GM21528 (cell line): ENCODE results near the gene ITSN1.

ENCODE experiments used
- ATAC-seq: cut with Tn5 transposase; IDR thresholded peaks from one replicate; pipeline ENCODE4 v1.9.1; 2021; ENCODE audit warnings: mild to moderate bottlenecking, moderate library complexity; ENCODE audit not compliant: unreplicated experiment, low FRiP score

Gene ITSN1

DNA sequence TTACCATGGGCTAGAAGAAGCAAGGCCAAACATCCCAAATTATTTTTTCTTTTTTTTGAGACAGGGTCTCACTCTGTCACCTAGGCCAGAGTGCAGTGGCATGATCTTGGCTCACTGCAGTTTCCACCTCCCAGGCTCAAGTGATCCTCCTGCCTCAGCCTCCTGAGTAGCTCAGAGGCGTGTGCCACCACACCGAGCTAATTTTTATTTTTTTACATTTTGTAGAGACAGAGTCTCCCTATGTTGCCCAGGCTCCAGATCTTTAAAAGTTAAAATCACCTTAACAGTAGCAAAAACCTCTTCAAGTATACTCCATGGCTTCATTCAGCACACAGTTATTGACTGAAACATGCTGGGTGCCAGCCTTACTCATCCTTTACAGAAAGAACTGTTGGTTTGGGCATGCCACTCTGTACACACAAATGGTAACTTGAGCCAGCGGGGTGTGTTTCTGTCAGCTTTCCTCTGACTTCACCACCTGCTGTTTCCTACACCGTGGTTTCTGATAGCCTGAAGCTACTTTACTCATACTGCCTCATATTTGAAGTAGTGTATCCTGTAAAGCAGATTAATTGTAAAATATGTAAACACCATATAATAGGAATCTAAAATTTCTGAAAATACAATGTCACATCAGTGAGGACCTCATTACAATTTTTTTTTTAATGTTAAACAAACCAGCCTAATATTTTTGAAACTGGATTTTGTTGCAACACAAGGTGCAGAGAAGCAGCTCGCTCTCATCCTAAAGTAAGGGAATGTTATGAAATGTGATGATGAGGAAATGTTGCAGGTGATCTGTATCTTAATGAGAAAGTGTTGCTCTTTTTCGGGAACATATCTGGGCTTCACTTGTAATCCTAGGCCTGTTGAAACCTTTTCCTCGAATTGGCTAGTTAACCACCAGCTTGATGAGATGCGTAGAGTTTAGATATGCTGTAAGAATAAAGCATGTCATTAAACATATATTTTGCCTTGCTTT, 159.4 kb downstream of the ITSN1 start:
- ATAC-seq: no peak

DNA sequence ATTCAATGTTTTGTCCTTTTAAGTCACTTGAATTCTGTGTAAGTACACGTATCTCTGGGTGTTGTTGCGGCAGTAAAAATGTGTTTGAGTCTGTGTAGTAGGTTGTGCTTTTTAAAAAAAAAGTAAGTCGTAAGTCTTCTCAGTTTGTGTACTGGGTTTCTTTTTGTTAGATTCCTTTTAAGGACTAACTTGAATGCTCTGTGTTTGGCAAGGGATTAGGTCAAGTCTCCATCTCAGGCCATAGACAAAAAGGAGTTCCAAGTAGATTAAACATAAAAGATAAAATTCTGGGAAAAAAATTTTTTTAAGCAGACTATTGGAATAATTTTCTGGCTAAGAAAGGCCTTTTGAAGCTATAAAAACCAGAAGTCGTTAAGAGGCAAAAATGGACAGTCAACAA, 160.2 kb downstream of the ITSN1 start:
- ATAC-seq: no peak

DNA sequence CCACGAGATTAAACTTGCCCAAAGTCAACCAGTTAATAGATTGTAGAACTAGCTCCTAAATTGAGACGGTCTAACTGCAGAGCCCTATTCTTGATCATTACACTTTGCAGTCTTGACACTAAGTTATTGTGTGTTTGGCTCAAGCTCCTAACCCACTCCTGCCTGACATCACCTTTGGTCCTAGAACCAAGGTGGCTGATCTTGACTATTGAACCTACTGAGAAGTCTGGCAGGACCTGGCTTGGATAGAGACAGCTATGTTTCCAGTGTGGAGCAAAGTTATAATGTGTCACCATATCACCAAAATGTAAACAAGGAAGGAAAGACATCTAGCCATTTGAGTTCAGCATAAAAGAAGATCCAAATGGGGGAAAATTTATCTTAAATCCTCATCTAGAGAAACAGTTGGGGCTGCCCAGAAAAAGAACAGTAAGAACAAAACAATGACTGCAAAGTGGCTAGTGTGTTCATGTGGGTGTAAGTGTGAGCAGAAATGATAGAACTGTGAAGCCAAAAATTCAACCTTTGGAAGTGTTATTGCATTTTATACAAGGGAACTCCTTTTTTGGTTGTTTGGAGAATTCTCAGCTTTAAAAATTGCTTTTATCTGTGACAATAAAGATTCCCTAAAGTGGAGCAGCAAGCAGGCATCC, 166.5 kb downstream of the ITSN1 start:
- no peak for ATAC-seq

DNA sequence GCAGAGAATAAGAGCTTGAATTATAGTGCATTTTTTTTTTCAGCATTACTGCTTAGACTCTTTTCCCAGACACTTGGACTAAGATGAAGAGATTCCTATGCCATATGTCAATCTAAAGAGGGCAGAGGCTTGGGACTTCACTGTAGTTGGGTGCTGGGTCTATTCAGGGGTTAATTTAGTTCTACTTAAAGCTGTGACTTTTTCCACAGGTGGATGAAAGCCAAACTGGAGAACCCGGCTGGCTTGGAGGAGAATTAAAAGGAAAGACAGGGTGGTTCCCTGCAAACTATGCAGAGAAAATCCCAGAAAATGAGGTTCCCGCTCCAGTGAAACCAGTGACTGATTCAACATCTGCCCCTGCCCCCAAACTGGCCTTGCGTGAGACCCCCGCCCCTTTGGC, 168.5 kb downstream of the ITSN1 start:
- no peak for ATAC-seq

DNA sequence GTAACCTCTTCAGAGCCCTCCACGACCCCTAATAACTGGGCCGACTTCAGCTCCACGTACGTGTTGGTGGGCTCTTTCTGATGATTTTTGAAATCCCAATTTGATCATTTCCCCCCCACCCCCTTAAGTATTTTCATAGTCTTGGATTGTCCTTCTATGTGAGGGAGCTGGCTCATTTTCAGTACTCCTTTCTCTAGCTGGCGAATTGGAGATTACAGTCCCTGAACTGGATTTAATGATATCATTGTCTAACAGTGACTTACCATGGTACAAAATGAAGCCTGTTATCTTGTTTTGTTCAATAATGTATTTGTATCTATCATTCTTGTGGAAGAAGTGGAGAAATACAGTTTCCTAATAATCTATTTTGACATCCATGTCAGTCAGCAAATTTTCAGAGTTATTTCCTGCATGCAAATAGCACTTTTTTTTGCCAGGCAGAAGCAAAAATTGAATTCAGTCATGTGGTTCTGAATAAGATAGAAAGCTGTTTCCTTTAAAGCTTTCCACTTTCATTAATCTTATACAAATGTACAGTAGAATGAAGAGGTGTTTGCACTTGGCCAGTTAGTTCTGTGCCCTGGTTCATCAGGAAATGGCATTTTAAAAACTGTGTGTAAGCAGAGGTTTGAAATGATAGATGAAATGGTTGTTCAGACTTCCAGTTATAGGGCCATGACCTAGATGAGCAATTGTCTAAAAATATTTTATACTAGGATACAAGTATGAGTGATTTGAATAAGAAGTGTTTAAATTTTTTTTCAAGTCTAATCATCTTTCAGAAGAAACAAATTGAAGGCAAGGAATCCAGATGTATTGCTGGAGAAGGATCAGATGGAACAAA, 169.1 kb downstream of the ITSN1 start:
- ATAC-seq: no peak

DNA sequence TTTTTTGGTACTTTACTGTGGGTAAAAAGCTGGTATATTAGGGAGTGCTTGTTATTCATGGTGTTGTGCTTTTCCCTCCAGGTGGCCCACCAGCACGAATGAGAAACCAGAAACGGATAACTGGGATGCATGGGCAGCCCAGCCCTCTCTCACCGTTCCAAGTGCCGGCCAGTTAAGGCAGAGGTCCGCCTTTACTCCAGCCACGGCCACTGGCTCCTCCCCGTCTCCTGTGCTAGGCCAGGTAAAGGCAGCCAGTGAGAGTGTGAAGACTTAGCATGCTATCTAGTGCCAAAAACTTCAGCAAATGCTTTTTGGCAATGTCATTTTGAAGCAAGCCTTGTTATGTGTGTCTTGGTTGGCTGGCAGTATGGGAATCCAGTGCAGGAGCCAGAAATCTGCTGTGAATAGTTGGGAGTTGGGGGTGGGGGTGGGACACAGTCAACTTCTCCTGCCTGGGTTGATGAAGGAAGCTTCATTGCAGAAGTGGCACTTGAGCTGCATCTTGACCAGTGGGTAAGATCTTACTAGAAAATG, 171.6 kb downstream of the ITSN1 start:
- ATAC-seq: no peak

DNA sequence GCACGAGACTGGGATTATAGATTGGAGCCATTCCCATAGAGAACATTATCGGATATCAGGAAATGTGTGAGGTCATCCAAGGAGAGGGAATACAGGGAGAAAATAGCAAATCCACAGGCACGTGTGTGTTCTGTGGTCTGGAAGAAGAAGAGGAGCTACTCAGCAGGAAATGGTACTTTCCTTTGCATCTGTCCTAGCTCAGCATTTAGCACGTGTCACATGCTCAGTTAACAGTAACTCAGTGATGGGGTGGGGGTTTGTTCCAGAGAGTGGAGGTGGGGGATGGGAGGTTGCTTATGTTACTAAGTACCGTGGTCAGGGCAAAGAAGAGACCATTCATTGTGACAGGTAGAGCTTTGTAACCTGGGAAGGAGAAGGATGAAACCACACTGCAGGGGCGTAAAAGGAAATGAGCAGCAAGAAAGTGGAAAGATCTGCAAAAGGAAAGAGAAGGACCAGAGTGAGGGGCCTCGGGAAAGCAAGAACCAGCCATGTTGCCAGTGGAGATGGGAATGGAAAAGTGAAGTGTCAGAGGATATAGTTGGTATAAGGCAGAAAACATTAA, 172.9 kb downstream of the ITSN1 start:
- ATAC-seq: no peak

DNA sequence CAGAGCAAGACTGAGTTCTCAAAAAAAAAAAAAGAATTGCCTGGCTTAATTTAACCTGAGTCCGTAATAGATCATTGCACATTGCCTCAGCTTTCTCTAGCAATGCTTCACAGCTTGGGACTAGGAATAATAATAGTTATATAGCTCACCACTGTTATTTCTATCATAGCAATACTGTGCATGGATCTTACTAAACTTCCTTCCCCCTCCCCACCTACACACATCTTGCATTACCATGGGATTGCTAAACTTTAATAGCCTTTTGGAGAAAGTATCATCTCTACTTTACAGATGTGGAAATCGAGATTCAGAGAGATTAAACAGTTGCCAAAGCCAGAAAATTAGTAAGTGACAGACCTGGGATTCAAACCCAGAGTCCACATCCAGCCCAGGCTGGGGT, 173.9 kb downstream of the ITSN1 start:
- no peak for ATAC-seq

DNA sequence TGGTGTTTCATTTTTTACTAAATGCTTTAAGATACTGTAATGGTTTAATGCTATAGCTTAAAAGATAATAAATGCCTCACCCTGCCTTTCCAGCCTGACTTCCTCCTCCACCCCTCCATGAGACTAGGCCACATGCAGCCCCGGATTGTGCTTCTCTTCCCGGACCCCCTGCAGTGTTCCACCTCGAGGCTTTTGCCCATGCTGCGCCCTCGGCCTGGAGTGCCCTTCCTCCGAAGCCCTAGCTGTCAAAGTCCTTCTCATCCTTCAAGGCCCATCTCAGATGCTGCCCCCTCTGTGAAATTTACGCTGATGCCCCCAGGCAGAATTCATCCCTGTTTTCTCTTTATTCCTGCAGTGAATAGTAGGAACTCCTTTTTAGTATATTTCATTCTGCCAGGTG, 174.8 kb downstream of the ITSN1 start:
- ATAC-seq: no peak

DNA sequence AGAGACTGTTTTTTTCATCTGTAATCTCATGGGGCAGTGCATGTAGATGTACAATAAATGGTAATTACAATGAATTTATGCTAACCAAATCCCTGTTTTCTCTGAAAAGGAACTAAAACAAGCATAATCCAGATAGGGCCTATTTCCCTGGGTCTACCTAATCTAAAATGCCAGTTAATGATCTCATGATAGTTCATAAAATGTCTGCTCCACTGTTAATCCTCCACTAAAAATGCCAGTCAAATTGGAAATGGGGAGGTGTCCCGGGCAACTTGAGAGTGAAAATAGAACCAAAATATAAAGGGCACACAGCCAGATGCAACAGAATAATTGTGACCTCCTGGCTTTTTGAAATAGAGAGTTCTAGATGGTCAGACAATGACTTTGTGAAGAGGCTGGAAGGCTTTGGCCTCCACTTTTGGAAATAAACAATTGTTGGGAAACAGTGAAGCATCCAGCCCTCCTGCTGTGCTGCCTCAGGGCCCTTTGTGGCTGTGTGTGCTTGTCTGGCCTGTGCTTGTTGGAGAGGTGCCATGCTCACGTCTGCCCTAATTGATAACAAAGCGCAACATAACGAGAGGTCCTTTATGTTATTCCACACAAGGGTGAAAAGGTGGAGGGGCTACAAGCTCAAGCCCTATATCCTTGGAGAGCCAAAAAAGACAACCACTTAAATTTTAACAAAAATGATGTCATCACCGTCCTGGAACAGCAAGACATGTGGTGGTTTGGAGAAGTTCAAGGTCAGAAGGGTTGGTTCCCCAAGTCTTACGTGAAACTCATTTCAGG, 175.6 kb downstream of the ITSN1 start:
- no peak for ATAC-seq

DNA sequence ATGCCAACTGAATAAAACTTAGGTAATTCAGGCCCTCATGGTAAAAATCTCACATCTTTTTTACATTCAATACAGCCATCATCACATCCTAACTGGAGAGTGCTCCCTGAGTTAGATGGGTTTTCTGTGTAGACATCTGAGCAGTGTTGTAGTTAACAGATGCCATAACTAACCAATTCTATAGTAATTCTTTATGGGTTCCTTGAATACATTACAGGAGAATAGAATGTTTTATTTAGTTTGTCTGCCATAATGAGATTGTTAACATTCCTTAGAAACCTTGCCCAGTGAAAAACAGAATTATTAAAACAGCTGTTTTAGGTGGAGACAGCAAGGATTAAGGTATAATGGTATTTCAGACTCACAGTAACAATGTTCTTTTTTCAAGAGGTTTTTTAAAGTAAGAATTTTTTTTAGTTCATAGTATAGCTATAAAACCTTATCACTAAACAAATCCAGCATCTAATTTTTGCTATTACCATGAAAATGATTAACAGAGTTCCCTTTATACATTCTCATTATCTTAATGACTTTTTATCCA, 178.0 kb downstream of the ITSN1 start:
- no peak for ATAC-seq

DNA sequence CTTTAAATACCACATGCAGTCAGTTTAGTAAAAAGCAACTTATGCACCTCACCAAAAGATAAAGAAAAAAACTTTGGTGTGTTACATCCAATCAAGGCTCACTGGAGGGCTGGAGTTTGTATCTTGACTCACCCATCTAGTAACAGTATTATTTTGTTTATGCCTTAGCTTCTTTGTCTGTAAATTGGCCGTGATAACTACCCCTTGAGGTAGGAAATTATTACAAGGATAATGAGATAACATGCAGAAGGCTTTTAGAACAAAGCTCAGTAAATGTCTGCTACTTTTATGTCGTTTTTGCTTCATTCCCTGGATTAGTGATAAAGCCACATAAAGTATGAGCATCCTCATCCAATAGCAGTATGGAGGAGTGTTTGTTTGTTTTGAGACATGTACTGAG, 178.5 kb downstream of the ITSN1 start:
- ATAC-seq: no peak

DNA sequence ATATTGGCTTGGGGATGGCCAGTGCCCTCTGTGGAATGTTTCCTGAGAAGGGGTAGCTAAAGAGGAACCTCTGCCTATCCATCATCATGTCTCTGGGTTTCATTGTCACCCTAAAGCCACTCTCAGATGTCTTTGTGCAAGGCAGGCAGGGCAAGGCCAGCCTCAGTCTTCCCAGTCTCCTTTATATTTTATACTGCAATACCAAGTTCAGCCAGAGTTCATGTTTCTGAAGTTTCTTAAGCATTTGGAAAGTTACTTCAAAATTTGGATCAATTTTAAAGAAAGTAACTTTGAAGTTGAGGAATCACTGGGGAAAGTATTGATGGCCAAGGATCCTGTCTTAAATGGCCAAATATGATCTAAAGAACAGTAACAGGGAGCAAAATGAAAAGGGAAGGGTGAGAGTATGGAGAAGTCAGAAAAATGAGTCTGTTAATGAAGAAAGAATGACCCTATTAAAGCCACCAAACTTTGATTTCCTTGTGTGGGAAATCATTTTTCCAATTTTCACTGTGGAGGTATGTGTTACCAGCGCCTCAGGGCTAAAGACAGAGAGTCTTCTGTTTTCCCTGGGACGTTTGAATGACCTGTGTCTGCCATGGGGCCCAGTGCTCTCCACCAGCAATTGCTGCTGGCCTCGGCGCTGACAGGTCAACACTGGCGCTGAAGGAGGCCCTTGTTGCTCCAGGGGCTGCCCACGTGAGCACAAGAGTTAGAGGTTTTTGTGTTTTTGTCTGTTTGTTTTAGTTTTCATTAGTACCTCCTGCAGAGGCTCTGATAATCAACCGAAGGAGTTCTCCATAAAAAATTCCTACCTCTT, 179.4 kb downstream of the ITSN1 start:
- ATAC-seq: no peak

DNA sequence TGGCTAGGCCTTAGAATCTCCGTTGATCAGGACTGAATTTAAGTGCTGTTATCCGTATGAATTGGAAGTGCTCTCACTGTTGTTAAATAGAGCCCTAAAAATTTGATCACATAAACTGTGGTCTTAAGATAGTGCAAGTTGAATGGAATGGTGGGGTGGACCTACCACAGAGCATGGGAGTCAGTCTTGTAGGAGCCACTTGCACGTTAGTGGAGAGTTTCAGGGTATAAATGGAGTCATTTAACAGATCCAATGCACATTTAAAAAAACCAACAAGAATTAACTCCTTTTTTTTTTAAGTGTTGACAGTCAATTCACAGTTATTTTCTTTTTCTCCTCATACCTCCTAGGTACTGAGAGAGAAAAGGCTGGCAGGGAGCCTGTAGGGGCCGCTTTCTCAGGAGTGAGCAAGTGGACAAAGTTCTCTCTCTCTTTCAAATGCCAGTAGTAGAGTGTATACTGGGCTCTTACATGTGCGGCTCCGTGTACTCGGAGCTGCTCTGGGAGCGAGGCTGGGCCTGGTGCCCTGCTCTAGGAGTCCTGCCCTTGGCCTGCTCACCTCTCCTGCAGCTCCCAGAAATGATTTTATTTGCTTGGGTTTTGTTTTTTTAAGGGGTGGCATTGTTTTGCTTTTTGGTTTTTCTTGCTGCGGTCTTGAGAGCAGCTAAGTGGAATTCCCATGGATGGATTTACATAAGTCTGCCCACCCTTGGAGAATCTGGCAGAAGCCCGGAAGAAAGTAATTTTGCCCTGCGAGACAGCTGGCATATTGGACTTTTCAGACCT, 182.0 kb downstream of the ITSN1 start:
- no peak for ATAC-seq

DNA sequence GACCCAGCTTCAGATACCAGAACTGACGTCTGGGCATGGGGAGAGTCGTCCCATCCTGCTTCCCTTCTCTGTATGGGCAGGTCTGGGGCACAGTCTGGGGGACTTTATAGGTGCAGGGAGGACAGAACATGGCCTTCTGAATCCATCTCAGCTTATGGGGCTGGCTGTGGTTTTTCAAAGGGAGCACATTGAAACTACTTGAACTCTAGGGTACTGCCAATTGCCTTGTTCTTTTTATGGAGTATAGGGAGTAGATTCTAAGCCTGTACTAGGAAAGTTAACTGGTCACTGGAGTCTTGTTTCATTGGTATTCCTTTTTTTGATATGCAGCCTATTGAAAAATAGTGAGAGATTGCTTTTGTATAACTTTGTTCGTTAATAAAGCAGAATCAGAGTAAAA, 183.1 kb downstream of the ITSN1 start:
- ATAC-seq: no peak

DNA sequence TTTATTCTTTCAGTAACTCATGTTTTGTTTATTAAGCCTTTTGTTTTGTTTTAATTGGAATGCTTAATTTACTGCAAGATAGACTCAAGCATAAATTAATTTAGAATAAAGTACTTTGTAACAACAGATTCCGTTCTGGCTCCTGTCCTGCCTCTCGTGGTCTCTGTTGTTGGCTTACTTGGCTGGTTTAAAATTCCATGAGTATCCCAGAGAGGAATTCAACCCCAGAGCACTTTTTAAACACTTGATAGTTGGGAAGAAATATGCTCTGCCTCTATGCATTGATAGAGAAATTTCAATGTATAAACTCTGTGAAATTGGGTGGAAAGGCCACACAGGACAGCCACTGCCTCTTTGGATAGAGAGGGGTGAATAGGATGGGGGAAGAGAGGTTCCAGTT, 183.6 kb downstream of the ITSN1 start:
- ATAC-seq: no peak

DNA sequence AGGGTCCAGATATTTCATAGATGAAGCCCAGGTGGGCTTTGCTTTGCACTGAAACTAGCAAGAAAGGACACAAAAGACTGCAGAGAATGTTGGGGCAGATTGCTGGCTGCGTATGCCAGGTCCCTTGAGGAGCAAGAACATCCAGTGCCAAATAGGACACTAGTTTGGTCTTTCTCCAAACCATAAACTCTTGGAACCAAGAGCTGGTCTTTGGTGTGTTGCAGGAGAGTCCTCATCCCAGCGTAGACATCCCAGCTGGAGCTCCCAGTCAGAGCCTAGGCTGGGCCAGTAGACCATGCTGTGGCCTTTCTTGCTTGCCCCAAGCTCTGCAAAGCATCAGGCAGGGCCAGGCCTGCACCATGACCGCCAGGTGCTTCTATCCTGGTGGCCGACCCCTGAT, 185.8 kb downstream of the ITSN1 start:
- ATAC-seq: no peak

DNA sequence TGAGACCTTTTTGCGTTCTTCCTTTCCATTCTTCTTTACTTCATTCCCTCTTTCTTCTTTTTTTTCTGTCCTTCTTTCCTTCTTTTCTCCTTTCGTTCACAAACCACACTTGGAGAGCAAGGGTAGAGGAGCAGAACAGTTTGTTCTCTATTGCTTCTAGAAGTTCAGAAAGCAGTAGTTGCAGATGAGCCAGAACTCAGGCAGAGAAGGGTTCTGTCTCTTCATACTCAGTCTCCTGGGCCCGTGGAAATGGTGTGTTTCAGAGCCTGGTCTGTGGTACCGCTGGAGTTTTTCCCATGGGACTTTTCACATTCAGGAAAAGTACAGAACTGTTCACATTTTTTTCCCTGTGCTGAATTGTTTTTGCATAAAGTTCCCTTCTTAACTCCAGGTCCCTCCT, 186.3 kb downstream of the ITSN1 start:
- ATAC-seq: no peak
